Tibial artery (tissue), 4 donors: Measurements from ENCODE around the gene GAGE10.
"Not testable (repeated sequence)": the region's sequence is repeated elsewhere in the genome, so short reads cannot be mapped to it uniquely, and the experiment has no call there.

Source experiments
- DNase-seq, 2 donors: peaks; one replicate each; pipeline ENCODE4 v3.0.0-alpha.2; 2019
- H3K27ac ChIP-seq, 2 donors: fragments of 200-600 bp; sonication (generic) in 1 of 2; 1 replicate in 1 of 2; 2 replicates in 1 of 2; pipeline ENCODE4 v1.5.1; 2018 to 2019; ENCODE audit warnings: mild to moderate bottlenecking in 1 of 2
- H3K27me3 ChIP-seq, 2 donors: fragments of 200-600 bp; sonication (generic) in 1 of 2; one replicate each; pipeline versions ENCODE4 v1.5.1 to v1.6.0; 2016 to 2019
- H3K36me3 ChIP-seq, 3 donors: fragments of 200-600 bp; sonication (generic) in 2 of 3; one replicate each; pipeline ENCODE4 v1.5.1; 2016 to 2019; ENCODE audit warnings: mild to moderate bottlenecking in 2 of 3
- H3K4me1 ChIP-seq, 4 donors: fragments of 200-600 bp; sonication (generic) in 2 of 4; 1 replicate in 3 of 4; 2 replicates in 1 of 4; pipeline ENCODE4 v1.5.1; 2016 to 2019
- H3K4me3 ChIP-seq, 2 donors: fragments of 200-600 bp; sonication (generic) in 1 of 2; 1 replicate in 1 of 2; 2 replicates in 1 of 2; pipeline ENCODE4 v1.5.1; 2018 to 2019; ENCODE audit warnings: mild to moderate bottlenecking in 2 of 2
- H3K9me3 ChIP-seq, 3 donors: fragments of 200-600 bp; sonication (generic) in 1 of 3; one replicate each; pipeline ENCODE4 v1.5.1; 2016 to 2019
- CTCF ChIP-seq, 2 experiments: fragments of 200-600 bp in 1 of 2; fragments of 450-650 bp in 1 of 2; IDR thresholded peaks; one replicate each; pipeline ENCODE4 v1.5.1; 2017 to 2019; ENCODE audit warnings: antibody characterized with exemption in 2 of 2, mild to moderate bottlenecking in 1 of 2, moderate library complexity in 1 of 2
- intact Hi-C: fragments of 100-400 bp; cut with DNase I; formaldehyde crosslinking; loops from one replicate; pipeline ENCODE4 v1.15.0; 2023; ENCODE audit warnings: low total_unique reads

Gene GAGE10

GRCh38 chrX:49308604-49309269, 5.3 kb downstream of the GAGE10 start:
- no peaks in the 10 kb centered on the region for H3K36me3 ChIP-seq

GRCh38 chrX:49309401-49309981, 6.0 kb downstream of the GAGE10 start:
- TF ChIP-seq CTCF (IDR thresholded peaks at IDR 0.05) = no peak
- Histone ChIP-seq H3K27me3 (no peaks in the 10 kb centered on the region), H3K36me3 (no peaks in the 10 kb centered on the region), H3K4me3 (peak overlapping the region; percentile 46 to 52), H3K4me1 (peaks cover 0 to 16% (median 7%) of the 10 kb centered on the region in 4 donors), H3K9me3 (no peaks in the 10 kb centered on the region), H3K27ac (peak overlapping the region; percentile 70 to 83)
- no peak for DNase-seq
- intact Hi-C loops = no loop called here

More at GRCh38 chrX:49308604-49309269, 5.3 kb downstream of the GAGE10 start:
- Histone ChIP-seq H3K4me3 (peak overlapping the region; percentile 46 to 52), H3K9me3 (no peaks in the 10 kb centered on the region), H3K4me1 (peaks cover 0 to 16% (median 7%) of the 10 kb centered on the region in 4 donors), H3K27ac (peak overlapping the region; percentile 70 to 83), H3K27me3 (no peaks in the 10 kb centered on the region)
- intact Hi-C loops = no loop called here
- no peak for TF ChIP-seq CTCF (IDR thresholded peaks at IDR 0.05)
- DNase-seq = no peak

GRCh38 chrX:49310371-49310770, 6.9 kb downstream of the GAGE10 start:
- H3K4me1 ChIP-seq = peaks cover 0 to 16% (median 7%) of the 10 kb centered on the region in 4 donors
- no peaks in the 10 kb centered on the region for H3K36me3 ChIP-seq
- no peak for TF ChIP-seq CTCF (IDR thresholded peaks at IDR 0.05)
- no peak overlapping the region for H3K4me3 ChIP-seq
- H3K9me3 ChIP-seq = no peaks in the 10 kb centered on the region
- intact Hi-C loops = no loop called here
- no peak for DNase-seq
- H3K27me3 ChIP-seq = no peaks in the 10 kb centered on the region
- peak overlapping the region in 1 of 2 donors; percentile 83 for H3K27ac ChIP-seq

GRCh38 chrX:49312176-49312575, 8.7 kb downstream of the GAGE10 start:
- Histone ChIP-seq H3K27ac (no peak overlapping the region), H3K4me3 (no peak overlapping the region), H3K9me3 (no peaks in the 10 kb centered on the region), H3K36me3 (no peaks in the 10 kb centered on the region), H3K4me1 (peaks cover 0 to 16% (median 7%) of the 10 kb centered on the region in 4 donors), H3K27me3 (no peaks in the 10 kb centered on the region)
- DNase-seq = no peak
- TF ChIP-seq CTCF (IDR thresholded peaks at IDR 0.05) = no peak
- intact Hi-C loops = no loop called here

- intact Hi-C loops = no loop called here
- H3K9me3 ChIP-seq = no peaks in the 10 kb centered on the region
- no peaks in the 10 kb centered on the region for H3K27me3 ChIP-seq
- H3K36me3 ChIP-seq = no peaks in the 10 kb centered on the region
- H3K4me3 ChIP-seq = no peak overlapping the region
- no peak for DNase-seq
- H3K4me1 ChIP-seq = no peaks in the 10 kb centered on the region
- H3K27ac ChIP-seq = no peak overlapping the region
- no peak for TF ChIP-seq CTCF (IDR thresholded peaks at IDR 0.05)
Observed at GRCh38 chrX:49316085-49316484, 12.6 kb downstream of the GAGE10 start.

- H3K27ac ChIP-seq, H3K27me3 ChIP-seq, DNase-seq, H3K36me3 ChIP-seq, intact Hi-C loops, H3K4me3 ChIP-seq, H3K9me3 ChIP-seq, H3K4me1 ChIP-seq: not testable (repeated sequence)
Observed at GRCh38 chrX:49321737-49322136, 18.3 kb downstream of the GAGE10 start, which contains the start of gene GAGE12J. Gene GAGE12J (plus strand): TSS chrX:49322037. CDS start chrX:49323194, 1,157 bp downstream.

GRCh38 chrX:49322266-49322665, 18.8 kb downstream of the GAGE10 start:
- H3K4me3 ChIP-seq, H3K9me3 ChIP-seq, H3K36me3 ChIP-seq, intact Hi-C loops, H3K27ac ChIP-seq, H3K4me1 ChIP-seq, H3K27me3 ChIP-seq, DNase-seq: not testable (repeated sequence)

- DNase-seq, H3K4me3 ChIP-seq, H3K27ac ChIP-seq, H3K36me3 ChIP-seq, H3K9me3 ChIP-seq, H3K27me3 ChIP-seq, intact Hi-C loops, H3K4me1 ChIP-seq: not testable (repeated sequence)
Observed at GRCh38 chrX:49323735-49324134, 20.3 kb downstream of the GAGE10 start.

GRCh38 chrX:49330421-49330820, 27.0 kb downstream of the GAGE10 start:
- not testable (repeated sequence) for H3K4me3 ChIP-seq

More at GRCh38 chrX:49330421-49330820, 27.0 kb downstream of the GAGE10 start:
- H3K36me3 ChIP-seq, H3K4me1 ChIP-seq, DNase-seq, H3K27me3 ChIP-seq, H3K27ac ChIP-seq, H3K9me3 ChIP-seq, intact Hi-C loops: not testable (repeated sequence)
